Esophagus squamous epithelium (tissue), 5 donors: ENCODE measurements around the gene BABAM2. TPM values are rescaled to one million over a fixed set of nuclear protein-coding genes. Genes with fewer than 3 reads are reported as not detected.

Source experiments
- DNase-seq: peaks from one replicate; lab custom pipeline; 2025; lab: John Stamatoyannopoulos, UW
- H3K27ac ChIP-seq, 4 donors: fragments of 200-600 bp; sonication (generic); one replicate each; pipeline ENCODE4 v1.5.1; 2016 to 2019; ENCODE audit warnings: mild to moderate bottlenecking in 1 of 4
- H3K27me3 ChIP-seq, 4 donors: fragments of 200-600 bp; sonication (generic); 1 replicate in 3 of 4; 2 replicates in 1 of 4; pipeline versions ENCODE4 v1.5.1 to v1.6.0; 2017 to 2021; ENCODE audit warnings: antibody characterized with exemption in 1 of 4
- H3K36me3 ChIP-seq, 3 donors: fragments of 200-600 bp; sonication (generic); one replicate each; pipeline ENCODE4 v1.5.1; 2016 to 2019
- H3K4me1 ChIP-seq, 3 donors: fragments of 200-600 bp; sonication (generic); one replicate each; pipeline ENCODE4 v1.5.1; 2017 to 2019
- H3K4me3 ChIP-seq, 4 donors: fragments of 200-600 bp; sonication (generic); 1 replicate in 3 of 4; 2 replicates in 1 of 4; pipeline ENCODE4 v1.5.1; 2016 to 2019; ENCODE audit warnings: mild to moderate bottlenecking in 2 of 4, moderate library complexity in 1 of 4
- H3K9me3 ChIP-seq, 3 donors: fragments of 200-600 bp; sonication (generic); one replicate each; pipeline ENCODE4 v1.5.1; 2016 to 2019
- CTCF ChIP-seq, 6 experiments: fragments of 450-650 bp in 4 of 6; fragments of 200-600 bp in 2 of 6; sonication (generic) in 2 of 6; IDR thresholded peaks; one replicate each; pipeline ENCODE4 v1.5.1; 2016 to 2019; ENCODE audit warnings: antibody characterized with exemption in 6 of 6, mild to moderate bottlenecking in 4 of 6, moderate library complexity in 4 of 6
- POLR2A ChIP-seq, 4 donors: fragments of 450-650 bp; IDR thresholded peaks; one replicate each; pipeline ENCODE4 v1.6.1; 2017; ENCODE audit warnings: antibody characterized with exemption in 4 of 4, mild to moderate bottlenecking in 4 of 4, moderate library complexity in 3 of 4
- WGBS, 2 donors: methylation state at CpG; one replicate each; pipeline ENCODE4 v1.1.5; 2018; 5-methylcytosine and 5-hydroxymethylcytosine counted together
- intact Hi-C: fragments of 100-400 bp; cut with DNase I; formaldehyde crosslinking; loops from one replicate; pipeline ENCODE4 v1.15.0; 2022
- total RNA-seq, 4 donors: library from RNA; depleted of rRNA; stranded (reverse); fragments of >200 nt; gene quantifications; one replicate each; pipeline ENCODE4 v1.1.0, GENCODE V29; 2016
- donor health status: DM: yes; HTN: yes; CAD: no.

Gene BABAM2
- total RNA-seq, 4 donors from 2014 or later = 16.6 to 28.3 (median 24.3) TPM

- H3K4me1 ChIP-seq = peaks cover 0 to 31% (median 8%) of the 10 kb centered on the region in 3 donors
- no peak for DNase-seq
- WGBS, 2 donors = 81 to 82% methylated on average over 3 of the region's 3 CpGs
These were observed 157.8 kb downstream of the BABAM2 start for GRCh38 chr2:28048341-28048740.

DNA sequence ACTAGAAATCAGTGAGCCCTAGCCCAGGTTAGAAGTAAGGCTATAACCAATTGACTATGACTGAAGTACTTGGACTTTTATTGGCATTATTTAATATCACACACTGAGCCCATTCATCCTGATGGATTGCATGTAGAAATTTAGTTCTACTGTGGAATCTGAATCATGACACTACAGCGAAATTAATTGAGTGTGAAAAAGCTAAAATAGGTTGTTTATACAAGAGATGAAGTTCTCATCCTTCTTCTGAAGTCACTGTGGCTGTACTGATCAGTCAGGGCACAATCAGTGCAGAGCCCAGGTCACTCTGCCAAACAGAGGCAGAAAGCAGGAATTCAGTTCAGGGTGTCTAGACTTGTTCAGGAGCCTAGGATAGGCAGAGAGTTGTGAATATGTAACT, 158.9 kb downstream of the BABAM2 start:
- no peak for TF ChIP-seq CTCF (IDR thresholded peaks at IDR 0.05)
- TF ChIP-seq POLR2A (IDR thresholded peaks at IDR 0.05) = no peak
- no peak for DNase-seq
- intact Hi-C loops = no loop called here
- H3K36me3 ChIP-seq = no peaks in the 10 kb centered on the region
- H3K4me3 ChIP-seq = no peak overlapping the region
- H3K9me3 ChIP-seq = no peaks in the 10 kb centered on the region
- peaks cover 0 to 31% (median 8%) of the 10 kb centered on the region in 3 donors for H3K4me1 ChIP-seq
- WGBS, 2 donors = 42 to 73% methylated on average over 1 of the region's 1 CpG
- H3K27me3 ChIP-seq = no peaks in the 10 kb centered on the region
- H3K27ac ChIP-seq = peak overlapping the region in 2 of 4 donors; percentile 0 to 24

More at GRCh38 chr2:28048341-28048740, 157.8 kb downstream of the BABAM2 start:
- no peaks in the 10 kb centered on the region for H3K27me3 ChIP-seq
- H3K36me3 ChIP-seq = no peaks in the 10 kb centered on the region
- intact Hi-C loops = no loop called here
- H3K27ac ChIP-seq = no peak overlapping the region
- H3K4me3 ChIP-seq = no peak overlapping the region
- H3K9me3 ChIP-seq = no peaks in the 10 kb centered on the region
- no peak for TF ChIP-seq POLR2A (IDR thresholded peaks at IDR 0.05)

DNA sequence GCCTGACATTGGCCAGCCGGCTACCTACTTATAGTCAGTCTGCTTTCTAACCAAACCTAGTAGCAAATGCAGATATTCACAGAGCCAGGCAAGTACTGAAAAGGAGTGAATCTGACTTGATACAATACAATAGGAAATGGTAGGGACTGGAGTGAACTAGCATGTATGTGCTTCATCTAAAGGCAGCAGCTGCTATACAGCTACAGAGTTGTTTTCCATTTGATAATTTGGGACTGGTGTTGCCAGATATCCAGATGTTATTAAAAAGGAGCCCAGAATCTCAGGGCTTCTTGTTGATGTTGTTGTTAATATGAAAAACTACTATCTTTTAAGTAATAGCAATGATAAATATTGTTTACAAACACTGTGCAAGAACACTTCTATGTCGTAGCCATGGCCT, 159.4 kb downstream of the BABAM2 start:
- peak overlapping the region in 2 of 4 donors; percentile 0 to 24 for H3K27ac ChIP-seq
- no peaks in the 10 kb centered on the region for H3K27me3 ChIP-seq
- H3K4me1 ChIP-seq = peaks cover 0 to 31% (median 8%) of the 10 kb centered on the region in 3 donors
- H3K4me3 ChIP-seq = no peak overlapping the region
- no peak for DNase-seq
- H3K36me3 ChIP-seq = no peaks in the 10 kb centered on the region
- TF ChIP-seq POLR2A (IDR thresholded peaks at IDR 0.05) = no peak
- 83 to 89% methylated on average over 2 of the region's 2 CpGs for WGBS, 2 donors
- intact Hi-C loops = no loop called here
- no peaks in the 10 kb centered on the region for H3K9me3 ChIP-seq

GRCh38 chr2:28052691-28053090, 162.2 kb downstream of the BABAM2 start:
- no peaks in the 10 kb centered on the region for H3K9me3 ChIP-seq

DNA sequence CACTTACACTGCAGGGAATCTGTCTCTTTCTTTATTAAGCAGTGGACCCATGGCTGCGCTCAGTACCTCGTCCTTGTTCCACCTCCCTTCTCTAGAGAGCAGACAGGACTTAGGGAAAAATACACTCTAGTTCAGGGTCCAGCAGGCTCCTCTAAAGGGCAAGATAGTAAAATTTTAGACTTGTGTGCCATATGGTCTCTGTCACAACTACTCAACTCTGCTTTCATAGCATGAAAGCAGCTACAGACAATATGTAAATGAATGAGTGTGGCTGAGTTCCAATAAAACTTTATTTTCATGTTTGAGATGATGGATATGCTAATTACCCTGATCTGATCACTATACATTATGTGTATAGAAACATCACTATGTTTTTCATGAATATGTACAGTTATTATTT, 163.1 kb downstream of the BABAM2 start:
- H3K27me3 ChIP-seq = no peaks in the 10 kb centered on the region
- H3K27ac ChIP-seq = no peak overlapping the region
- no peaks in the 10 kb centered on the region for H3K36me3 ChIP-seq
- intact Hi-C loops = no loop called here
- no peak overlapping the region for H3K4me3 ChIP-seq
- no peaks in the 10 kb centered on the region for H3K9me3 ChIP-seq
- peaks cover 0 to 16% (median 3%) of the 10 kb centered on the region in 3 donors for H3K4me1 ChIP-seq
- TF ChIP-seq CTCF (IDR thresholded peaks at IDR 0.05) (no peak), POLR2A (IDR thresholded peaks at IDR 0.05) (no peak)
- no peak for DNase-seq
- 81 to 89% methylated on average over 2 of the region's 2 CpGs for WGBS, 2 donors

More at GRCh38 chr2:28052691-28053090, 162.2 kb downstream of the BABAM2 start:
- TF ChIP-seq CTCF (IDR thresholded peaks at IDR 0.05) = no peak
- TF ChIP-seq POLR2A (IDR thresholded peaks at IDR 0.05) = no peak
- peaks cover 0 to 23% (median 3%) of the 10 kb centered on the region in 3 donors for H3K4me1 ChIP-seq
- H3K27ac ChIP-seq = no peak overlapping the region
- H3K4me3 ChIP-seq = no peak overlapping the region
- no peaks in the 10 kb centered on the region for H3K36me3 ChIP-seq
- 45 to 50% methylated on average over 1 of the region's 1 CpG for WGBS, 2 donors
- H3K27me3 ChIP-seq = no peaks in the 10 kb centered on the region
- DNase-seq = no peak
- intact Hi-C loops = no loop called here

- TF ChIP-seq CTCF (IDR thresholded peaks at IDR 0.05) (no peak), POLR2A (IDR thresholded peaks at IDR 0.05) (no peak)
- WGBS, 2 donors = 97 to 100% methylated on average over 1 of the region's 1 CpG
- Histone ChIP-seq H3K4me1 (peaks cover 0 to 4% (median 0%) of the 10 kb centered on the region in 3 donors), H3K27me3 (no peaks in the 10 kb centered on the region), H3K4me3 (no peak overlapping the region), H3K27ac (no peak overlapping the region), H3K9me3 (no peaks in the 10 kb centered on the region), H3K36me3 (no peaks in the 10 kb centered on the region)
- intact Hi-C loops = no loop called here
- DNase-seq = no peak
These were observed 164.4 kb downstream of the BABAM2 start for GRCh38 chr2:28054916-28055315.
